GM18909 (cell line): ENCODE data around the gene NPY1R.

Experiments used
- ATAC-seq: cut with Tn5 transposase; IDR thresholded peaks from one replicate; pipeline ENCODE4 v1.9.1; 2021; ENCODE audit warnings: mild to moderate bottlenecking; ENCODE audit not compliant: unreplicated experiment, poor library complexity

NPY1R gene

GRCh38 chr4:163332526-163333406, at the start of gene NPY1R:
NPY1R (minus strand) TSS chr4:163332596; CDS start chr4:163326554, 6,042 bp downstream.
- ATAC-seq: peak; percentile 90

GRCh38 chr4:163380703-163381102, 48.3 kb upstream of the NPY1R start:
- no peak for ATAC-seq

- no peak for ATAC-seq
Measured at GRCh38 chr4:163378661-163379060, 46.3 kb upstream of the NPY1R start.

- ATAC-seq: no peak
Measured at GRCh38 chr4:163372029-163372428, 39.6 kb upstream of the NPY1R start.

- no peak for ATAC-seq
Measured at GRCh38 chr4:163367651-163368050, 35.3 kb upstream of the NPY1R start.

- no peak for ATAC-seq
Measured at GRCh38 chr4:163356104-163356503, 23.7 kb upstream of the NPY1R start.

- ATAC-seq: no peak
Measured at GRCh38 chr4:163353054-163353453, 20.7 kb upstream of the NPY1R start.

GRCh38 chr4:163350672-163351071, 18.3 kb upstream of the NPY1R start:
- ATAC-seq: no peak

- no peak for ATAC-seq
Measured at GRCh38 chr4:163344147-163345125, 12.0 kb upstream of the NPY1R start.

- ATAC-seq: no peak
Measured at GRCh38 chr4:163343604-163344146, 11.3 kb upstream of the NPY1R start, which contains the start of gene NPY5R. NPY5R (plus strand) TSS chr4:163343892; CDS start chr4:163350274, 6,382 bp downstream.

GRCh38 chr4:163335384-163335783, 3.0 kb upstream of the NPY1R start:
- ATAC-seq: no peak

GRCh38 chr4:163331629-163332376, 593 bp downstream of the NPY1R start:
- ATAC-seq: no peak

- no peak for ATAC-seq
Measured at GRCh38 chr4:163330916-163331628, 1.3 kb downstream of the NPY1R start.

- no peak for ATAC-seq
Measured at GRCh38 chr4:163317110-163317509, 15.3 kb downstream of the NPY1R start.

GRCh38 chr4:163309466-163309865, 22.9 kb downstream of the NPY1R start:
- ATAC-seq: no peak

GRCh38 chr4:163303069-163303468, 29.3 kb downstream of the NPY1R start:
- no peak for ATAC-seq

GRCh38 chr4:163300445-163300844, 32.0 kb downstream of the NPY1R start:
- no peak for ATAC-seq

- no peak for ATAC-seq
Measured at GRCh38 chr4:163295138-163295537, 37.3 kb downstream of the NPY1R start.

- ATAC-seq: no peak
Measured at GRCh38 chr4:163284304-163284703, 48.1 kb downstream of the NPY1R start.
